ENCODE measurements around the gene DNM3.

DNM3 gene

GRCh38 chr1:172391976-172392375 lies 550.7 kb downstream of the DNM3 start:
- Histone ChIP-seq H3K4me2 (ENCODE audit: low read length) (peak overlapping the region; percentile 66), H4K20me1 (ENCODE audit: insufficient read depth, low read length) (no peaks in the 10 kb centered on the region), H3F3A (ENCODE audit: insufficient read depth, low read length) (no peaks in the 10 kb centered on the region), H3K27me3 (ENCODE audit: insufficient read depth, low read length) (no peaks in the 10 kb centered on the region), H3K27ac (ENCODE audit: low read depth, low read length, poor library complexity, severe bottlenecking) (peak overlapping the region; percentile 92), H3K9me2 (ENCODE audit: low read depth, low read length) (no peaks in the 10 kb centered on the region), H2AFZ (ENCODE audit: low read length) (peak overlapping the region; percentile 8), H3K4me1 (ENCODE audit: insufficient read depth, low read length, severe bottlenecking) (peaks cover 52% of the 10 kb centered on the region), H3K9ac (ENCODE audit: low read length) (peak overlapping the region; percentile 54), H3K36me3 (ENCODE audit: insufficient read depth, low read length) (no peaks in the 10 kb centered on the region), H3K9me3 (ENCODE audit: low read length) (no peaks in the 10 kb centered on the region), H3K4me3 (ENCODE audit: low read depth, low read length, poor library complexity, severe bottlenecking) (peak overlapping the region; percentile 42), H3K79me2 (ENCODE audit: insufficient read depth, low read length) (no peaks in the 10 kb centered on the region)
- no peak for TF ChIP-seq EZH2 (IDR thresholded peaks at IDR 0.05; ENCODE audit: borderline replicate concordance, low read length)
- TF ChIP-seq CTCF (IDR thresholded peaks at IDR 0.05; ENCODE audit: low read length): no peak

GRCh38 chr1:172393354-172393753 lies 552.1 kb downstream of the DNM3 start:
- peak overlapping the region; percentile 28 for H3K4me3 ChIP-seq (ENCODE audit: low read depth, low read length, poor library complexity, severe bottlenecking)
- peak overlapping the region; percentile 48 for H3K9ac ChIP-seq (ENCODE audit: low read length)
- no peaks in the 10 kb centered on the region for H3K27me3 ChIP-seq (ENCODE audit: insufficient read depth, low read length)
- H3K36me3 ChIP-seq (ENCODE audit: insufficient read depth, low read length): no peaks in the 10 kb centered on the region
- H3K4me2 ChIP-seq (ENCODE audit: low read length): peak overlapping the region; percentile 62
- H3F3A ChIP-seq (ENCODE audit: insufficient read depth, low read length): no peaks in the 10 kb centered on the region
- peaks cover 61% of the 10 kb centered on the region for H3K4me1 ChIP-seq (ENCODE audit: insufficient read depth, low read length, severe bottlenecking)
- H2AFZ ChIP-seq (ENCODE audit: low read length): no peak overlapping the region
- peak overlapping the region; percentile 92 for H3K27ac ChIP-seq (ENCODE audit: low read depth, low read length, poor library complexity, severe bottlenecking)
- TF ChIP-seq CTCF (IDR thresholded peaks at IDR 0.05; ENCODE audit: low read length): no peak
- TF ChIP-seq EZH2 (IDR thresholded peaks at IDR 0.05; ENCODE audit: borderline replicate concordance, low read length): no peak
- H4K20me1 ChIP-seq (ENCODE audit: insufficient read depth, low read length): no peaks in the 10 kb centered on the region
- H3K9me3 ChIP-seq (ENCODE audit: low read length): no peaks in the 10 kb centered on the region
- H3K9me2 ChIP-seq (ENCODE audit: low read depth, low read length): no peaks in the 10 kb centered on the region
- H3K79me2 ChIP-seq (ENCODE audit: insufficient read depth, low read length): no peaks in the 10 kb centered on the region

GRCh38 chr1:172394141-172394751 lies 552.9 kb downstream of the DNM3 start:
- Histone ChIP-seq H3F3A (ENCODE audit: insufficient read depth, low read length) (no peaks in the 10 kb centered on the region), H3K27me3 (ENCODE audit: insufficient read depth, low read length) (no peaks in the 10 kb centered on the region), H3K27ac (ENCODE audit: low read depth, low read length, poor library complexity, severe bottlenecking) (peak overlapping the region; percentile 92), H3K4me3 (ENCODE audit: low read depth, low read length, poor library complexity, severe bottlenecking) (peak overlapping the region; percentile 31), H3K9me2 (ENCODE audit: low read depth, low read length) (no peaks in the 10 kb centered on the region), H4K20me1 (ENCODE audit: insufficient read depth, low read length) (no peaks in the 10 kb centered on the region), H3K9me3 (ENCODE audit: low read length) (no peaks in the 10 kb centered on the region), H3K4me2 (ENCODE audit: low read length) (peak overlapping the region; percentile 62), H3K79me2 (ENCODE audit: insufficient read depth, low read length) (no peaks in the 10 kb centered on the region), H3K4me1 (ENCODE audit: insufficient read depth, low read length, severe bottlenecking) (peaks cover 70% of the 10 kb centered on the region), H2AFZ (ENCODE audit: low read length) (no peak overlapping the region), H3K36me3 (ENCODE audit: insufficient read depth, low read length) (no peaks in the 10 kb centered on the region), H3K9ac (ENCODE audit: low read length) (peak overlapping the region; percentile 54)
- TF ChIP-seq EZH2 (IDR thresholded peaks at IDR 0.05; ENCODE audit: borderline replicate concordance, low read length): no peak
- no peak for TF ChIP-seq CTCF (IDR thresholded peaks at IDR 0.05; ENCODE audit: low read length)

Data from OCI-LY1 (cell line).